Hindlimb muscle (tissue), 1 donor: Measurements from ENCODE around the gene CASP10. TPM values are rescaled to one million over a fixed set of nuclear protein-coding genes. Genes with fewer than 3 reads are reported as not detected.
A peak's percentile ranks its signal among the peaks of the same experiment; 100 is the strongest.
"Not testable (repeated sequence)": the region's sequence is repeated elsewhere in the genome, so short reads cannot be mapped to it uniquely, and the experiment has no call there.

Source experiments
- DNase-seq: peaks from one replicate; pipeline ENCODE4 v3.0.0-alpha.2; 2013
- polyA plus RNA-seq: library from polyadenylated mRNA; unstranded; fragments of 120-200 nt; gene quantifications from one replicate; pipeline ENCODE4 v1.2.1, GENCODE V29; 2013; ENCODE audit not compliant: insufficient read length

Gene CASP10
- polyA plus RNA-seq, 1 donor: 7.0 TPM

DNA sequence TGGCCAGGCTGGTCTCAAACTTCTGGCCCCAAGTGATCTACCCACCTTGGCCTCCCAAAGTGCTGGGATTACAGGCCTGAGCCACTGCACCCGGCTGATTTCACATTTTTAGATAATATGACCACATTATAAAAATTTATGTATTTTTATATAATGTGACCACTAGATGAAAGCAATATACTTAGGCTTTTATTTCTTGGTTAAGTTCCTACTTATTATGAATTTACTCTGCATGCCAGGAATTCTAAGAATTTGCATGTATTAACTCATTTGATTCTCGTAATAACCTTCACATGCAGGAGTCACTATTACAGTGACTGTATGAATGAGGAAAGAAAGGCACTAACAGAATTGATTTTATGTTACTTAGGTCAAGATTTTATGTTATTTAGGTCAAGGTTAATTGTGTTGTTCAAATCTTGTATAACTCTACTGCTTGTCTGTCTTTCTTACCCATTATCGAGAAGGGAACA is 51.8 kb downstream of the CASP10 start:
- DNase-seq: no peak

DNA sequence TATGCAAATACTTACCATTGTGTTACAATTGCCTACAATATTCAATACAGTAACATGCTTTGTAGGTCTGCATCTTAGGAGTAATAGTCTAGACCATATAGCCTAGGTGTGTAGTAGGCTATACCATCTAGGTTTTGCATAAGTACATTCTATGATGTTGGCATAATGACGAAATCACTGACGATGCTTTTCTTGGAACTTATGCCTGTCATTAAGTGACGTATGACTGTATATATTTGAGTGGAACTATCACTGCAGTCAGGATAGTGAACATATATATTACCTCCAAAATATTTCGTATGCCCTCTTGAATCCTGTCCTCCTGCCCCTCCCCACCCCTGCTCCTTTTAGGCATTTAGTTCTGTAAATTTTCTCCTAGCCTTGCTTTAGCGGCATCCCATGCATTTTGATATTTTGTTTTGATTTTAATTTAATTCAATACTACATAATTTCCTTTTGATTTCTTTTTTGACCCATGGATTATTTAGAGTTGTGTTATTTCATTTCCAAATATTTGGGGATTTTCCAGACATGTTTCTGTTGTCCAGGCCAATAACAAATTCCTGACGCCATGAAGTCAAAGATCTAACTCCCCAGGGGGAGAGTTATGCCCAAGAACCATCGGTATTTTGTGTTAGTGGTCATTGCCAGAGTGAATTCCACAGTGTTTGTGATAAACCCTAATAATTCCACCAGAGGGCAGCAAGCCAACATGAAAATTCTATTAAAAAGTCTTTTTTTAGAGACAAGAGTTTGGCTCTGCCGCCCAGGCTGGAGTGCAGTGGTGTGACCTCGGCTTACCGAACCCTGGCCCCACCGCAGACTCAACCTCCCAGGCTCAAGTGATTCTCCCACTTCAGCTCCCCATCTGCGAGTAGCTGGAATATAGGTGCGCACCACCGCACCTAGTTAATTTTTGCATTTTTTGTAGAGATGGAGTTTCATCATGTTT is 53.2 kb downstream of the CASP10 start:
- peak; percentile 71 for DNase-seq

DNA sequence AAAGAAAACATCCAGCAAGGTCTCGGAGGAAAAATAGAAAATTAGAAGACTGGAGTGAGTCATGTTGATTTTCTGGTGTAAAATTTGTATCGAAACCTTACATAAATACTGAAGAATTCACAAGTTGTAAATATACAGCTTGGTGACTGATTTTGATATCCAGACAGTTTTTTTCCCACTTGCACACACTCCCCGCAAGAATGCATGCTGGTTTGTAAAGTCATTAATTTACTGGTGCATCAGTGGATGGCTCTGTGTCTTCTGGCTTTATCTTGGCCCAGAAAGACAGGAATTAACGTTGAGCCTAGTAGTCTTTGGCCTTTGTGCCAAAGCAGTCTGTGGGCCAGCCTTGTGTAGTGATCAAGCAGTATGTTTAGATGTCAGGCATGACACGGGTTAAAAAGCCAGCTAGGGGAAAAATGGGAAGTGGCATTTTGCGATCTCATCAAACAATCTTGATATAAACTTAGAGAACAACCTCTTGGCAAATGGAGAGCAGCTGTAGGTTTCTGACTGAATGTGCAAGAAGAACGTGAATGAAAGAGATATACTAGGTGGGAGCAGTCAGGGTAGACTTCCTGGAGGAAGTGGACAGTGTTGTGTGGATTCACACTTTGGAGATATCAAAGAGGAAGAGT is 54.7 kb downstream of the CASP10 start:
- DNase-seq: no peak

DNA sequence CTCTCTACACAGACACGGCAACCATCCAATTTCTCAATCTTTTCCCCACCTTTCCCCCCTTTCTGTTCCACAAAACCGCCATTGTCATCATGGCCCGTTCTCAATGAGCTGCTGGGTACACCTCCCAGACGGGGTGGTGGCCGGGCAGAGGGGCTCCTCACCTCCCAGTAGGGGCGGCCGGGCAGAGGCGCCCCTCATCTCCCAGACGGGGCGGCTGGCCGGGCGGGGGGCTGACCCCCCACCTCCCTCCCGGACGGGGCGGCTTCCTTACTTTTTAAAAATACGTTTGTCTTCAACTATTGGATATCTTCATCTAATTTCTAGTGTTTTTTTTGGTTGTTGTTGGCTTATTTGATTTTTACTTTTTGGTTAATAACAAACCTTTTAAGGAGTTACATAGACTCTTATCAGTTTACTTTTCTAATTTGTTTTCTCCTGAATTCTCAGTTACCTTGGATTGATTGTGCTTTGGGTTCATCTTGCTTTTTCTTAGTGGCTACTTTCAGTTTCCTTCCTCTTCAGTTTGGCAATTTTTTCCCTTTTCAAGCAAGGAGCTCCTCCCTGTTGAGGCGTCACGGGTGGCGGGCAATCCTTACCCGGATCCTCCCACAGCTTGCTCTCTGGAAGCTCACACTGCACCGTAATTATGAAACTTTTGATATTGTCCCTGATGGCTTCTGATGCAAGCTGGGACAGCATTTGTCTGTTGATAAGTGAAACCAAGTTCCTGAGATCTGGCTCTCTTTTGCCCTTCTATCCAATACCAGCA is 56.4 kb downstream of the CASP10 start:
- not testable (repeated sequence) for DNase-seq

DNA sequence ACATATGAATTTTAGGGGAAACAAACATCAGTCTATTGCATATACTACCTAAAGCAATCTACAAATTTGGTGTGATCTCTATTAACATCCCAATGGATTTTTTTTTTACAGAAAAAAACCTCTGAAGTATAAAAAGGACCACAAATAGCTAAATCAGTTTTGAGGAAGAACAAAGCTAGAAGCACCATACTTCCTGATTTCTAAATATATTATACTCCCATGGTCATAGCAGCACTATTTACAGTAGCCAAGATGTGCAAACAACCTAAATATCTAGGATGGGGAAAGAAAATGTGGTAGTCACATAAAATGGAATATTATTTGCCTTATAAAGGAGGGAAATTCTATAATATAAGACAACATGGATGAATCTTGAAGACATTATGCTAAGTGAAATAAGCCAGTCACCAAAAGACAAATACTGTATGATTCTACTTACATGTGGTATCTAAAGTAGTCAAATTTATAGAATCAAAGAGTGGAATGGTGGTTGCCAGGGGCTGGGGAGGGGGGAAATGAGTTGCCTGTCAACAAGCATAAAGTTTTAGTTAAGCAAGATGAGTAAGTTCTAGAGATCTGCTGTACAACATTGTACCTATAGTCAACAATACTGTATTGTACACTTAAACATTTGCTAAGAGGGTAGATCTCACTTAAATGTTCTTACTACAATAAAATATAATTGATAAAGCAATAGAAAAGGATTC is 59.8 kb downstream of the CASP10 start:
- no peak for DNase-seq

DNA sequence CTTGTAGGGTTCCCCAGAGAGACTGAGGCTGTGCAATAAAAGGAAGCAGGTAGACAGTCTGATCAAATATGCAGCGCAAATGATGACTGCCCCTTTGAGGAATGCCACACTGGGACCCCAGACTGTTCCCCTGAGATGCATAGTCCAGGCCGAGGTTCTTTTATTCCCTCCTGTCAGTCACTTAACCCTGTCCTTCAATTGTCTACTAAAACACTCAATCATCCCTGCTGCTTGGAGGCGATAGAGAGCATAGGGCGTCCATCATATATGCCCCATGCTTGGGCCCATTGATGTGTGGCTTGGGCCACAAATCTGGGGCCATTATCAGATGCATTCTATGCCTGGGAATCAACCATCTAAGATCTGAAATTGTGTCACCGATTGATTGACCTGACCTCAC is 61.9 kb downstream of the CASP10 start:
- DNase-seq: no peak

DNA sequence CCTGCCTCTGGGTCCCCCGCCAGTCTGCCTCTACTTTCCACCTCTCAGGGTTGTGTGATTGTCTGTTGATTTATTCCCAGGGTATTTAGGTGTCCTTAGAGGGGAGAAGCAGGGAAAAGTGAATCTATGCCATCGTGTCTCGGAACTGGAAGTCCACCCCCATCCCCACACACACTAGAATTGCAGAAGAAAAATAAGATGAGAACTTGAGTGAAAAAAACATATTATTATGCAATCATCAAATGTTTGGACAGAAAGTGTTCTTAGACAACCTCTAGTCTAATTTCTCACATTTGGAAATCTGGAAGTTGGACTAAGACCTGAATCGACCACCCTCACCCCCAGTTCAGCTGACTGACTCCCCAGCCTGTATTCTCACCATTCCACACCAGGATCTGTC is 63.3 kb downstream of the CASP10 start:
- DNase-seq: no peak

DNA sequence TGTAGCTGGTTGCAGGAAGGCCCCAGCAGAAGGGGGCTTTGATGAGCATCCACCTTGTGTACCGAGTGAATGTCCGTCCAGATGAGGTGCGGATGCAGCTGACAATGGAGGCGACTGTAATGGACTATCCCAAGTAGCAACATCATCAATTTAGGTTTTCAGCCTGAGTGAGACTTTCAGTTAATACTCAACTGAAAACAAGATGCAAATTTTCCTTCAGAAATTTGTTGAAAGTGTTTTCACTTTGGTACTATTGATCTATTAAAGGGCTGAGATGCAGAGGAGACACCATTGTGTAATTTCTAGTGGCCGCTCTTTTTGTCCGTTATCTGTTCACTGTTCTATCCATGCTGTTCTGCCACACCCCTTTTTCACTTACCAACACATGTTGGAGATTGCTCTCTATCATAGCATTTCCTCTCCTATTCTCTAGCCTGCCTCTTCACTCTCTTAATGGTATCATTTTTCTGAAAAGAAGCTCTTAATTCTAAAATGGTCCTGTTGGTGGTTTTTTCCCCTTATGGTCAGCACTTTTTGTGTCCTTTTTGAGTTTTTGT is 65.4 kb downstream of the CASP10 start:
- DNase-seq: no peak

- no peak for DNase-seq
Measured at GRCh38 chr2:201249889-201250288, 66.9 kb downstream of the CASP10 start.

DNA sequence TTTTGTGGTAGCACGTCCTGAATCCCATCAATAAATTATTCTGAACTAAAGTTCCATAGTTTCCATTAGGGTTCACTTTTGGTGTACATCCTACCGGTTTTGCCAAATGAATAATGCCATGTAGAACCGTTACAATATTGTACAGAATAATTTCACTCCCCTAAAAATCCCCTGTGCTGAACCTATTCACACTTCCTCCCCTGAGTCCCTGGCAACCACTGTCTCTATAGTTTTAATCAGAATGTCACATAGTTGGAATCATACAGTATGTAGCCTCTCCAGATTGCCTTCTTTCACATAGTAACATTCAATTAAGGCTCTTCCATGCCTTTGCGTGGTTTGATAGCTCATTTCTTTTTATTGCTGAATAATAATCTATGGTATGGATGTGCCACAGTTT is 67.8 kb downstream of the CASP10 start:
- no peak for DNase-seq

DNA sequence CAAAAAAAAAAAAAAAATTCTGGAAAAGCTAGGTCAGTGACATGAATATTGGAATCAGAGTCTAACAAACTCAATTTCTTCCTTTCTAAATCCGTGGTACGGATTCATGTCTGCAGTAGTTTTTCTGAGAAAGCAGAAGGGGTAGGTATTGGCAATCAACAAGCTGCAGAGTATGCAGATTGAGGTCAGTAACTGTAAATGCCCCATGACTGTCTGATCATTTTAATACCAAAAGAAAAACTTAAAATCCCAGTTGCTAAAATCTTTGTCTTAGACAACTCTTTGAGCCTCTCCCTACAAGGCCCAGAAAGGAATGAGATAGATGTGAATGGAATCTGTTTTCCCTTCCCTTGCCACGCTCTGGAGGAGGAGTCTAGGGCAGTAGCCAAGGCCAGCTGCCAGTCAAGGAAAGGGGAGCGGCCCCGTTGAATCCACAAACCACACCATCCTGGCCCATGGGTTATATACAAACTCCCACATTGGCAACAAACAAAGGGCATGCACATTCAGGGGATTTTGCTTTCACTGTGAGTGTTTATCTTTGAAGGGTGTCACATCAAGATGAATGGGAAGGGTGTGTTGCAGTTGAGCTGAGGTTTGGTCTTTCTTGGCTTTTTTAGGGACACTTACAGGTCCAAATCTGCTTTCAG is 71.3 kb downstream of the CASP10 start:
- no peak for DNase-seq

DNA sequence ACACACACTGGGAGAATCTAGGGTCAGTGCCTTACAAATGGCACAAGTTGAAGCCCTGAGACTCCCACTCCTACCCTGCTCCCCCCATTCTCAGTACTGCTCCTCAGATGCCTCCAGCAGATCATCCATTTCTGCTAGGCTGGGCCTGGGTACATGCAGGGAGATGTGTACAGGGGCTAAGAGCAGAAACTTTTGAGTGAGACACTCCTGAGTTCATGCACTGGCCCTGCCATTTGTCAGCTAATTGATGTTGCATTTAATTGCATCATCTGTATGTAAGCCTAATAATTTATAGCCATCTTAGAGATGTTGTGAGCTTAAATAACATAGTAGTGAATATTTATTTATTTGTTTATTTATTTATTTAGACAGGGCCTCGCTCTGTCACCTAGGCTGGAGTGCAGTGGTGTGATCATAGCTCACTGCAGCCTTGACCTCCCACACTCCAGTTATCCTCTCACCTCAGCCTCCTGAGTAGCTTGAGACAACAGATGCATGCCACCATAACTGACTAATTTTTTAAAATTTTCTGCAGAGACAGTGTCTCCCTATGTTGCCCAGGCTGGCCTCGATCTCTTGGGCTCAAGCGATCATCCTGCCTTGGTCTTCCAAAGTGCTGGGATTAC is 72.6 kb downstream of the CASP10 start:
- no peak for DNase-seq

DNA sequence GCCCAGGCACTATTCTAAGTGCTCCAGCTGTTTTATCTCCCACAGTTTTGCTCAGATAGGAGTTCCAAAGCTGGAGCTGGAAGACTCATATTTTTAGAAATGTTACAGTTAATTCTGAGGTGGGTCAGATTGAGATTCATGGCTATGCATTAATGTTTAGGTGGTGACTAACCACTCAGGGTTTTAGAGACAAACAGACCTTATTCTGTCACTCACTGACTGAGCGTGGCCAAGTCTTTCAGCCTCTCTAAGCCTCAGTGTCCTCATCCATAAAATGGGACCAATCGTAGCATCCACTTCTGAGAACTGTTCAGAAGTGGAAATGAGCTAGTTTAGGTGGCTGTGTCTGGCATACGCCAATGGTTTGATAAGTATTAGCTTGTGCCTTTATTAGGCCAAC is 73.1 kb downstream of the CASP10 start:
- DNase-seq: no peak

GRCh38 chr2:201257381-201257955 is 74.5 kb downstream of the CASP10 start:
- DNase-seq: no peak

DNA sequence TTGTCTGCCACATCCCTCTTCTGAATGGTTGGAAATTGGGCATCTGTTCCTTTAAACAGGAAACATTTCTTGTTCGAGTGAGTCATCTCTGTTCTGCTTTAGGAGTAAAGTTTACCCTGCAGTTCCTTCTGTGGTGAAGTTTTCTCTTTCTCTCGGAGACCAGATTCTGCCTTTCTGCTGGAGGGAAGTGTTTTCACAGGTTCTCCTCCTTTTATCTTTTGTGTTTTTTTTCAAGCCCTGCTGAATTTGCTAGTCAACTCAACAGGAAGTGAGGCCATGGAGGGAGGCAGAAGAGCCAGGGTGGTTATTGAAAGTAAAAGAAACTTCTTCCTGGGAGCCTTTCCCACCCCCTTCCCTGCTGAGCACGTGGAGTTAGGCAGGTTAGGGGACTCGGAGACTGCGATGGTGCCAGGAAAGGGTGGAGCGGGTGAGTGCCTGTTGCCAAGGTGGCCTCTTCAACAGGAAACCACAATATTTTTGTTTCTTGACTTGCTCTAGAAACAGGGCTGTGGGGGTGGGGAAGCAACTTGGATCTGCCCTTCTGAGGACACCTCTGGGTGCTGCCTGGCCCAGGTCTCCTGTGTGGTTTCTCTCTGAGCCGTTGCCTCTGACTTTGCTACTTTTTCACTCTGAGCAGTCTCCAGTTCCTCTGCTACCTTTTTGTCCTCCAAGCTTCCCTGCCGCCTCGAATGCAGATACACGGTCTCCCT is 75.2 kb downstream of the CASP10 start:
- peak; percentile 63 for DNase-seq

- DNase-seq: no peak
Measured at GRCh38 chr2:201258666-201259615, 76.0 kb downstream of the CASP10 start.

DNA sequence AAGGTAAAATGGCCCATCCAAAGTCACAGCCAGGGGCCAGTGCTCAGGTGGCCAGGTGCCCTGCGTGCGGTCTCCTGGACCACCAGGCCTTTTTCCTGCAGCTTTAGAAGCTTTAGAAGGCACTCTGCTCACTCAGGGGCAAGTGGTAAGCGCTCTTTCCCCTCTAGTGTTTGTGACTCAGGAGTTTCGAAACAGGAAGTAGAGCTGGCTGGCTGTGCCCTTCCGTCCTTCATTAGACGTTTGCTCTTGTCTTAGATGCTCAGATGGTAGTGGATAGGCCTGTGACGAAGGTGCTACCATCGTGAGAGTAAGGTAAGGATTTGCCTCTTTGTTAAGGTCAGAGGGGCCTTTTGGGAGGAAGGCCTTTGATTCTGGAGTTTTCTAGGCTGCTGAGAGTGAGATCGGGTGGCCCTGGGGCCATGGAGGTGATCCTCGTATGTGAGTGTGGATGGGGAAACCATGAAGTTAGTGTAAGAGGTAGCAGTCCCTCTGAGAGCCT is 77.4 kb downstream of the CASP10 start, which contains the start of gene CASP8:
CASP8 (plus strand) TSS at position 235 of the 499 bp plus-strand sequence. CDS start 5,951 bp downstream, outside the sequence.
- DNase-seq: no peak

- no peak for DNase-seq
Measured at GRCh38 chr2:201261471-201261870, 78.5 kb downstream of the CASP10 start.
